ENCODE measurements around the gene TMEM51. TPM values are rescaled to one million over a fixed set of nuclear protein-coding genes. Genes with fewer than 3 reads are reported as not detected.
"Not testable (repeated sequence)": the region's sequence is repeated elsewhere in the genome, so short reads cannot be mapped to it uniquely, and the experiment has no call there.

The TMEM51 gene
- total RNA-seq, 1 donor from 2014 or later: 4.1 TPM

- Histone ChIP-seq H3K4me3 (no peak overlapping the region), H3K27ac (replicated peaks) (no peak overlapping the region), H3K27me3 (ENCODE audit: low read depth) (peaks cover 10% of the 10 kb centered on the region), H3K9me3 (replicated peaks) (peaks cover 10% of the 10 kb centered on the region), H3K4me1 (no peaks in the 10 kb centered on the region), H3K36me3 (no peaks in the 10 kb centered on the region)
- DNase-seq: no peak
- TF ChIP-seq, protein P1, sequence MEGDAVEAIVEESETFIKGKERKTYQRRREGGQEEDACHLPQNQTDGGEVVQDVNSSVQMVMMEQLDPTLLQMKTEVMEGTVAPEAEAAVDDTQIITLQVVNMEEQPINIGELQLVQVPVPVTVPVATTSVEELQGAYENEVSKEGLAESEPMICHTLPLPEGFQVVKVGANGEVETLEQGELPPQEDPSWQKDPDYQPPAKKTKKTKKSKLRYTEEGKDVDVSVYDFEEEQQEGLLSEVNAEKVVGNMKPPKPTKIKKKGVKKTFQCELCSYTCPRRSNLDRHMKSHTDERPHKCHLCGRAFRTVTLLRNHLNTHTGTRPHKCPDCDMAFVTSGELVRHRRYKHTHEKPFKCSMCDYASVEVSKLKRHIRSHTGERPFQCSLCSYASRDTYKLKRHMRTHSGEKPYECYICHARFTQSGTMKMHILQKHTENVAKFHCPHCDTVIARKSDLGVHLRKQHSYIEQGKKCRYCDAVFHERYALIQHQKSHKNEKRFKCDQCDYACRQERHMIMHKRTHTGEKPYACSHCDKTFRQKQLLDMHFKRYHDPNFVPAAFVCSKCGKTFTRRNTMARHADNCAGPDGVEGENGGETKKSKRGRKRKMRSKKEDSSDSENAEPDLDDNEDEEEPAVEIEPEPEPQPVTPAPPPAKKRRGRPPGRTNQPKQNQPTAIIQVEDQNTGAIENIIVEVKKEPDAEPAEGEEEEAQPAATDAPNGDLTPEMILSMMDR (IDR thresholded peaks at IDR 0.05; ENCODE audit: borderline replicate concordance): no peak
- intact Hi-C loops (cut with micrococcal nuclease): no loop called here
Observed at GRCh38 chr1:15134285-15134684, 19.3 kb upstream of the TMEM51 start.

DNA sequence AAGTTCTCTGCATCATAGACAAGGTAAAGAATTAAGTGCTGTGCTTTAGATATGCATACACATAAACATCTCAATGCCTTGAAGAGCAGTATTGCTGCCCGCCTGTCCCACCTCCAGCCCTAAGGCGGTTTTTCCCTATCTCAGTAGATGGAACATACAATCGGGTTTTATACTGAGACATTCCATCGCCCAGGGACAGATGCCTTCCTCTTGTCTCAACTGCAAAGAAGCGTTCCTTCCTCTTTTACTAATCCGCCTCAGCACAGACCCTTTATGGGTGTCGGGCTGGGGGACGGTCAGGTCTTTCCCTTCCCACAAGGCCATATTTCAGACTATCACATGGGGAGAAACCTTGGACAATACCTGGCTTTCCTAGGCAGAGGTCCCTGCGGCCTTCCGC is 17.9 kb upstream of the TMEM51 start:
- H3K27me3 ChIP-seq (ENCODE audit: low read depth); H3K9me3 ChIP-seq (replicated peaks); H3K4me1 ChIP-seq; H3K4me3 ChIP-seq; H3K27ac ChIP-seq (replicated peaks); H3K36me3 ChIP-seq; DNase-seq; intact Hi-C loops (cut with micrococcal nuclease): not testable (repeated sequence)

DNA sequence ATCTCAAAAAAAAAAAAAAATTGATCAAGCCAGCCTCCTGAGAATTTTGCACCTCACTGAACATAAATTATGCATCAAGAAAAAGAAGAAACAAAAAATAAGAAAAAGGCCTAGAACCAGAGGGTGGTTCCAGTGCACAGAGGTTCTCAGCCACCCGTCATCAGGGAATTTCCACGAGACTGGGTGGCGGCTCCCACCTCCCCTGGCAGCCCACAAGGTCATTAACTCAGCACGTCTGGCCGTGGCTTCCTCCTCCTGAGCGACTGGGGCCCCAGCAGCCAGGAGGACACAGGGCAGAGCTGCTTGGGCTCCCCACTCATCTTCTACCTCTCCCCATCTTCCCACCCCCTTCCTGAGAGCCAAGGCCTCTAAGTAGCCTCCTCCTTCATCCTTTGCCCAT is 15.7 kb upstream of the TMEM51 start:
- intact Hi-C loops (cut with micrococcal nuclease): no loop called here
- no peak for DNase-seq

DNA sequence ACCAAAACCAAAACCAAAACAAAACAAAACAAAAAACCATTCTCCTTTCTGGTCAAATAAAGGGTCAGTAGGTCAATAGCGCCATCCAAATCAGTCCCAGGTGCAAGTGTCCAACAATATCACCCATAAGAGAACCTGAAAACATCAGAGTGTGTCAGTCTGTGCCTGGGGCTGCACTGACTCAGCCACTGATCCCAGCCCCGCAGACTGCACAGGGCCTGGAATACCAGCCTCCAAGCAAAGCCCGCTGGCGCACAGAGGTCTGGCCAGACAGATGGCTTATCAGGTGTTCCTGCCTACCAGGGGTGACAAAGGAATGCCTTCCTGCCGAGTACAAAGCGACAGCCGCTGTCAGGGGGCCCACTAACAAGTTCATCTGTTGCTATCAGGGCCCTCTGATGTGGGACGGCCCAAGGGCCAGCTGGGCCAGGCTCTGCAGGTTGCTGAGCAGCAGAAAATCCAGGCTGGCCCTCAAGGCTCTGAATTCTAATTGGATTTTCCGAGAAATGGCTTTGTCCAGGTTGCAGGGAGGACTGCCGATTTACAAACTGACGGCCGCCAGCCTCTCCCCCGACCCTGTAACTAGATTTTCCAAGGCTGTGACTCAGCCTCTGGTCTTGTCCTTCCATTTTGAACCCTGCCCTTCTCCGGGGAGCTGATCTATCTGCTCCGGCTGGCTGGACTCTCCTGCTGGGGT is 13.7 kb upstream of the TMEM51 start:
- Histone ChIP-seq H3K27ac (replicated peaks) (peak overlapping the region; percentile 38), H3K9me3 (replicated peaks) (peaks cover 8% of the 10 kb centered on the region), H3K4me1 (peaks cover 9% of the 10 kb centered on the region), H3K4me3 (no peak overlapping the region), H3K27me3 (ENCODE audit: low read depth) (no peaks in the 10 kb centered on the region), H3K36me3 (no peaks in the 10 kb centered on the region)
- peak; percentile 22 for DNase-seq
- intact Hi-C loops (cut with micrococcal nuclease): no loop called here
- TF ChIP-seq, protein P1 (IDR thresholded peaks at IDR 0.05; ENCODE audit: borderline replicate concordance): no peak

More for the DNA sequence above, 15.7 kb upstream of the TMEM51 start:
- peaks cover 10% of the 10 kb centered on the region for H3K27me3 ChIP-seq (ENCODE audit: low read depth)
- TF ChIP-seq, protein P1 (IDR thresholded peaks at IDR 0.05; ENCODE audit: borderline replicate concordance): no peak
- H3K4me3 ChIP-seq: no peak overlapping the region
- H3K9me3 ChIP-seq (replicated peaks): peaks cover 8% of the 10 kb centered on the region
- H3K36me3 ChIP-seq: no peaks in the 10 kb centered on the region
- H3K27ac ChIP-seq (replicated peaks): no peak overlapping the region
- H3K4me1 ChIP-seq: peaks cover 9% of the 10 kb centered on the region

GRCh38 chr1:15141935-15142539 is 11.5 kb upstream of the TMEM51 start:
- TF ChIP-seq, protein P1 (IDR thresholded peaks at IDR 0.05; ENCODE audit: borderline replicate concordance): no peak
- H3K36me3 ChIP-seq: no peaks in the 10 kb centered on the region
- peaks cover 9% of the 10 kb centered on the region for H3K4me1 ChIP-seq
- intact Hi-C loops (cut with micrococcal nuclease): no loop called here
- no peaks in the 10 kb centered on the region for H3K27me3 ChIP-seq (ENCODE audit: low read depth)
- H3K9me3 ChIP-seq (replicated peaks): peaks cover 8% of the 10 kb centered on the region
- no peak overlapping the region for H3K4me3 ChIP-seq
- H3K27ac ChIP-seq (replicated peaks): no peak overlapping the region
- DNase-seq: peak; percentile 50

GRCh38 chr1:15145327-15145726 is 8.2 kb upstream of the TMEM51 start:
- intact Hi-C loops (cut with micrococcal nuclease): no loop called here
- Histone ChIP-seq H3K27ac (replicated peaks) (no peak overlapping the region), H3K4me3 (no peak overlapping the region), H3K27me3 (ENCODE audit: low read depth) (no peaks in the 10 kb centered on the region), H3K36me3 (no peaks in the 10 kb centered on the region), H3K9me3 (replicated peaks) (peaks cover 8% of the 10 kb centered on the region), H3K4me1 (peaks cover under 1% of the 10 kb centered on the region)
- TF ChIP-seq, protein P1 (IDR thresholded peaks at IDR 0.05; ENCODE audit: borderline replicate concordance): no peak
- no peak for DNase-seq
